Neural progenitor cell (in vitro differentiated cells): ENCODE measurements around the gene PAGE4. TPM values are rescaled to one million over a fixed set of nuclear protein-coding genes. Genes with fewer than 3 reads are reported as not detected.

Source experiments
- DNase-seq: peaks from one replicate; pipeline ENCODE4 v3.0.0-alpha.2; 2016; ENCODE audit warnings: low spot score
- H2AFZ ChIP-seq: fragments of 200-600 bp; sonication (generic); replicated peaks from 2 replicates; pipeline ENCODE4 v1.6.1; 2016; ENCODE audit warnings: antibody characterized with exemption
- H3F3A ChIP-seq: fragments of 200-600 bp; sonication (generic); 2 replicates; pipeline ENCODE4 v1.6.1; 2016; ENCODE audit warnings: antibody characterized with exemption, low read depth
- H3K27ac ChIP-seq: fragments of 200-600 bp; sonication (generic); 2 replicates; pipeline ENCODE4 v1.5.1; 2016; ENCODE audit warnings: mild to moderate bottlenecking
- H3K27me3 ChIP-seq: fragments of 200-600 bp; sonication (generic); 2 replicates; pipeline ENCODE4 v1.6.1; 2016; ENCODE audit warnings: mild to moderate bottlenecking, moderate library complexity
- H3K36me3 ChIP-seq: fragments of 200-600 bp; sonication (generic); 2 replicates; pipeline ENCODE4 v1.5.1; 2016
- H3K4me1 ChIP-seq: fragments of 200-600 bp; sonication (generic); 2 replicates; pipeline ENCODE4 v1.6.1; 2016; ENCODE audit warnings: mixed run types
- H3K4me2 ChIP-seq: fragments of 200-600 bp; sonication (generic); 2 replicates; pipeline ENCODE4 v1.6.1; 2016
- H3K4me3 ChIP-seq: fragments of 200-600 bp; sonication (generic); 2 replicates; pipeline ENCODE4 v1.5.1; 2016
- H3K79me2 ChIP-seq: fragments of 200-600 bp; sonication (generic); 2 replicates; pipeline ENCODE4 v1.6.1; 2016; ENCODE audit warnings: low read depth
- H3K9ac ChIP-seq: fragments of 200-600 bp; sonication (generic); 2 replicates; pipeline ENCODE4 v1.6.1; 2016
- H3K9me3 ChIP-seq: fragments of 200-600 bp; sonication (generic); 2 replicates; pipeline ENCODE4 v1.5.1; 2016; ENCODE audit warnings: low read depth
- H4K20me1 ChIP-seq: fragments of 200-600 bp; sonication (generic); 2 replicates; pipeline ENCODE4 v1.6.1; 2016; ENCODE audit warnings: low read depth
- H3K27ac Mint-ChIP-seq: 3 replicates; pipeline ENCODE4 v1.8.0; 2021; ENCODE audit warnings: mixed read lengths
- H3K27me3 Mint-ChIP-seq: 2 replicates; pipeline ENCODE4 v1.8.0; 2022; ENCODE audit warnings: low read depth, mild to moderate bottlenecking, inconsistent platforms, moderate library complexity, mixed read lengths; ENCODE audit not compliant: insufficient read depth
- H3K36me3 Mint-ChIP-seq: 3 replicates; pipeline ENCODE4 v1.8.0; 2021; ENCODE audit warnings: mixed read lengths
- H3K4me1 Mint-ChIP-seq: 3 replicates; pipeline ENCODE4 v1.8.0; 2021; ENCODE audit warnings: mixed read lengths
- H3K4me3 Mint-ChIP-seq: 3 replicates; pipeline ENCODE4 v1.8.0; 2021; ENCODE audit warnings: mild to moderate bottlenecking, moderate library complexity, mixed read lengths
- H3K9me3 Mint-ChIP-seq: 3 replicates; pipeline ENCODE4 v1.8.0; 2020; ENCODE audit warnings: mixed read lengths
- CTCF ChIP-seq: fragments of 200-600 bp; sonication (generic); IDR thresholded peaks from 2 replicates; pipeline ENCODE4 v1.5.1; 2017; ENCODE audit warnings: antibody characterized with exemption, mild to moderate bottlenecking
- EZH2 ChIP-seq: fragments of 200-600 bp; sonication (generic); IDR thresholded peaks from 2 replicates; pipeline ENCODE4 v1.6.1; 2017; ENCODE audit warnings: antibody characterized with exemption, mild to moderate bottlenecking, moderate library complexity
- EZH2phosphoT487 ChIP-seq: fragments of 200-600 bp; sonication (generic); IDR thresholded peaks from 2 replicates; pipeline ENCODE4 v1.6.1; 2017; ENCODE audit warnings: antibody characterized with exemption
- total RNA-seq: library from RNA; depleted of rRNA; stranded (reverse); fragments of >200 nt; gene quantifications from 2 replicates; pipeline ENCODE4 v1.2.3, GENCODE V29; 2015; ENCODE audit warnings: low replicate concordance

PAGE4 gene
- total RNA-seq, 1 donor from 2014 or later = not detected

GRCh38 chrX:49793686-49794085, 35.4 kb upstream of the PAGE4 start:
- no peaks in the 10 kb centered on the region for H3K27me3 ChIP-seq
- no peak for DNase-seq
- H3K27ac ChIP-seq = no peak overlapping the region
- no peak overlapping the region for H3K4me2 ChIP-seq
- no peaks in the 10 kb centered on the region for H3K4me1 ChIP-seq
- no peak for TF ChIP-seq EZH2phosphoT487
- no peak for TF ChIP-seq EZH2
- no peak for TF ChIP-seq CTCF
- H3F3A ChIP-seq = no peaks in the 10 kb centered on the region
- H3K27me3 Mint-ChIP-seq = no peaks in the 10 kb centered on the region
- no peaks in the 10 kb centered on the region for H3K4me1 Mint-ChIP-seq
- no peaks in the 10 kb centered on the region for H3K9me3 Mint-ChIP-seq
- no peaks in the 10 kb centered on the region for H3K36me3 Mint-ChIP-seq
- no peak overlapping the region for H3K4me3 ChIP-seq
- H2AFZ ChIP-seq = no peak overlapping the region
- no peaks in the 10 kb centered on the region for H3K9me3 ChIP-seq
- no peaks in the 10 kb centered on the region for H3K36me3 ChIP-seq
- H4K20me1 ChIP-seq = no peaks in the 10 kb centered on the region
- H3K9ac ChIP-seq = no peak overlapping the region
- H3K4me3 Mint-ChIP-seq = no peak overlapping the region
- H3K27ac Mint-ChIP-seq = no peak overlapping the region
- H3K79me2 ChIP-seq = no peaks in the 10 kb centered on the region

- H3K4me2 ChIP-seq = no peak overlapping the region
- no peaks in the 10 kb centered on the region for H4K20me1 ChIP-seq
- no peaks in the 10 kb centered on the region for H3K4me1 ChIP-seq
- H3K27ac ChIP-seq = no peak overlapping the region
- no peaks in the 10 kb centered on the region for H3K36me3 ChIP-seq
- H3K9ac ChIP-seq = no peak overlapping the region
- no peak overlapping the region for H3K4me3 Mint-ChIP-seq
- H2AFZ ChIP-seq = no peak overlapping the region
- DNase-seq = no peak
- H3K4me1 Mint-ChIP-seq = no peaks in the 10 kb centered on the region
- H3F3A ChIP-seq = no peaks in the 10 kb centered on the region
- peaks cover 9% of the 10 kb centered on the region for H3K9me3 ChIP-seq
- H3K27me3 Mint-ChIP-seq = no peaks in the 10 kb centered on the region
- no peaks in the 10 kb centered on the region for H3K27me3 ChIP-seq
- no peak overlapping the region for H3K4me3 ChIP-seq
- H3K9me3 Mint-ChIP-seq = peaks cover 2% of the 10 kb centered on the region
- no peaks in the 10 kb centered on the region for H3K36me3 Mint-ChIP-seq
- no peaks in the 10 kb centered on the region for H3K79me2 ChIP-seq
- H3K27ac Mint-ChIP-seq = no peak overlapping the region
- no peak for TF ChIP-seq CTCF
- TF ChIP-seq EZH2phosphoT487 = no peak
- no peak for TF ChIP-seq EZH2
Observed at GRCh38 chrX:49799828-49800227, 29.3 kb upstream of the PAGE4 start.

- Mint-ChIP-seq H3K36me3 (no peaks in the 10 kb centered on the region), H3K4me1 (no peaks in the 10 kb centered on the region), H3K27me3 (peaks cover 2% of the 10 kb centered on the region), H3K27ac (no peak overlapping the region), H3K4me3 (no peak overlapping the region), H3K9me3 (peaks cover 3% of the 10 kb centered on the region)
- Histone ChIP-seq H3K4me1 (no peaks in the 10 kb centered on the region), H3K79me2 (no peaks in the 10 kb centered on the region), H3K27me3 (no peaks in the 10 kb centered on the region), H3K9me3 (no peaks in the 10 kb centered on the region), H3K4me2 (no peak overlapping the region), H3K9ac (no peak overlapping the region), H4K20me1 (no peaks in the 10 kb centered on the region), H3K36me3 (no peaks in the 10 kb centered on the region), H2AFZ (no peak overlapping the region), H3K27ac (no peak overlapping the region), H3K4me3 (no peak overlapping the region), H3F3A (no peaks in the 10 kb centered on the region)
- DNase-seq = no peak
- TF ChIP-seq EZH2 (no peak), EZH2phosphoT487 (no peak), CTCF (no peak)
Observed at GRCh38 chrX:49809891-49810632, 19.0 kb upstream of the PAGE4 start.
